GM13977 (cell line): ENCODE data around the gene POLD4.

ENCODE experiments used
- DNase-seq: peaks from one replicate; pipeline ENCODE4 v3.0.0; 2012; ENCODE audit warnings: low spot score
- CTCF ChIP-seq: IDR thresholded peaks from 2 replicates; pipeline ENCODE4 v1.5.1; 2012; ENCODE audit warnings: mild to moderate bottlenecking, control low read depth; ENCODE audit not compliant: insufficient read depth; ENCODE audit errors: extremely low read depth, missing control alignments
- in situ Hi-C: fragments of 300-500 bp; cut with MboI; formaldehyde crosslinking; loops from one replicate; pipeline ENCODE4 v1.12.0; 2022; ENCODE audit warnings: low sequenced_read_pairs, low pct_unique_long_range_greater_than_20kb, mixed read lengths, inconsistent platforms; ENCODE audit not compliant: unreplicated experiment

The POLD4 gene

GRCh38 chr11:67317205-67317887 lies 36.0 kb downstream of the POLD4 start:
- DNase-seq: peak; percentile 100
- peak; percentile 92 for TF ChIP-seq CTCF
- in situ Hi-C loops: loop anchor here (5.0 kb wide), 1 partner anchor 55 kb away; no protein-coding TSS in a partner anchor

- DNase-seq: no peak
- no peak for TF ChIP-seq CTCF
- in situ Hi-C loops: loop anchor here (5.0 kb wide), 1 partner anchor 55 kb away; no protein-coding TSS in a partner anchor
Measured at GRCh38 chr11:67316882-67317204, 36.5 kb downstream of the POLD4 start.

GRCh38 chr11:67315325-67315909 lies 37.9 kb downstream of the POLD4 start:
- DNase-seq: no peak
- in situ Hi-C loops: loop anchor here (5.0 kb wide), 1 partner anchor 53 kb away; no protein-coding TSS in a partner anchor
- TF ChIP-seq CTCF: no peak

- no peak for TF ChIP-seq CTCF
- no peak for DNase-seq
- in situ Hi-C loops: no loop called here
Measured at GRCh38 chr11:67314218-67314617, 39.1 kb downstream of the POLD4 start.

GRCh38 chr11:67313125-67313890 lies 40.0 kb downstream of the POLD4 start:
- in situ Hi-C loops: no loop called here
- no peak for TF ChIP-seq CTCF
- no peak for DNase-seq

- no peak for DNase-seq
- in situ Hi-C loops: no loop called here
- no peak for TF ChIP-seq CTCF
Measured at GRCh38 chr11:67312187-67313021, 40.9 kb downstream of the POLD4 start.
